Mesenteric fat pad (tissue), 1 donor: ENCODE results near the gene EVX2. TPM values are rescaled to one million over a fixed set of nuclear protein-coding genes. Genes with fewer than 3 reads are reported as not detected.

Experiments used
- DNase-seq: peaks from one replicate; pipeline ENCODE4 v3.0.0-alpha.2; 2020; ENCODE audit warnings: low spot score
- long read RNA-seq: library from polyadenylated mRNA; unstranded; transcript quantifications from one replicate; pipeline ENCODE4 v2.0.0, GENCODE V29; 2020
- total RNA-seq: library from RNA; stranded (reverse); fragmentation: NEBNext Ultra II Directional; extraction: Animal tissue kit (Norgen Biotek cat#: 25700); gene quantifications from one replicate; pipeline ENCODE4 v1.2.1, GENCODE V29; 2021
- donor health status: DM: yes; HTN: yes; CAD: no.

Gene EVX2
- total RNA-seq = not detected
- long read RNA-seq = 0 reads

- no peak for DNase-seq
Observed at GRCh38 chr2:176083796-176084261, at the start of gene EVX2. TSS of gene EVX2 (minus strand) at chr2:176083962. CDS start at chr2:176083776, 186 bp downstream.

GRCh38 chr2:176133389-176133788 lies 49.6 kb upstream of the EVX2 start:
- no peak for DNase-seq

- peak; percentile 73 for DNase-seq
Observed at GRCh38 chr2:176132205-176133171, 48.7 kb upstream of the EVX2 start.

GRCh38 chr2:176131848-176132158 lies 48.0 kb upstream of the EVX2 start:
- no peak for DNase-seq

- no peak for DNase-seq
Observed at GRCh38 chr2:176130957-176131847, 47.4 kb upstream of the EVX2 start.

- peak; percentile 90 for DNase-seq
Observed at GRCh38 chr2:176130147-176130956, 46.6 kb upstream of the EVX2 start.

GRCh38 chr2:176129813-176130146 lies 46.0 kb upstream of the EVX2 start:
- peak; percentile 89 for DNase-seq

- DNase-seq = peak; percentile 91
Observed at GRCh38 chr2:176128982-176129796, 45.4 kb upstream of the EVX2 start, which contains the start of gene HOXD8. TSS of gene HOXD8 (plus strand) at chr2:176129705. CDS start at chr2:176130367, 662 bp downstream.

- DNase-seq = peak; percentile 88
Observed at GRCh38 chr2:176128172-176128981, 44.6 kb upstream of the EVX2 start.

GRCh38 chr2:176127774-176128072 lies 44.0 kb upstream of the EVX2 start:
- no peak for DNase-seq

GRCh38 chr2:176126929-176127773 lies 43.4 kb upstream of the EVX2 start:
- no peak for DNase-seq

GRCh38 chr2:176125772-176126054 lies 42.0 kb upstream of the EVX2 start:
- no peak for DNase-seq

GRCh38 chr2:176124947-176125771 lies 41.4 kb upstream of the EVX2 start:
- peak; percentile 65 for DNase-seq

GRCh38 chr2:176124110-176124946 lies 40.6 kb upstream of the EVX2 start:
- DNase-seq = peak; percentile 78

GRCh38 chr2:176123411-176124109 lies 39.8 kb upstream of the EVX2 start:
- DNase-seq = no peak

GRCh38 chr2:176122683-176123410 lies 39.1 kb upstream of the EVX2 start, which contains the start of gene HOXD9:
TSS of gene HOXD9 (plus strand) at chr2:176122719. CDS start at chr2:176122769, 50 bp downstream.
- DNase-seq = peak; percentile 91
